Sigmoid colon (tissue), 3 donors: ENCODE measurements around the gene UGT1A5.

Source experiments
- CTCF ChIP-seq, 4 experiments: fragments of 450-650 bp in 3 of 4; fragments of 200-600 bp in 1 of 4; IDR thresholded peaks; one replicate each; pipeline ENCODE4 v1.5.1; 2016 to 2019; ENCODE audit warnings: antibody characterized with exemption in 4 of 4, mild to moderate bottlenecking in 3 of 4, moderate library complexity in 2 of 4
- POLR2A ChIP-seq, 2 donors: fragments of 450-650 bp; IDR thresholded peaks; one replicate each; pipeline ENCODE4 v1.6.1; 2016; ENCODE audit warnings: antibody characterized with exemption in 2 of 2, mild to moderate bottlenecking in 2 of 2, moderate library complexity in 2 of 2

- TF ChIP-seq CTCF (IDR thresholded peaks at IDR 0.05): no peak
- TF ChIP-seq POLR2A (IDR thresholded peaks at IDR 0.05): no peak
Measured at GRCh38 chr2:233811087-233811486, 98.4 kb downstream of the UGT1A5 start.
